Endodermal cell (in vitro differentiated cells): ENCODE measurements around the gene TBPL2. TPM values are rescaled to one million over a fixed set of nuclear protein-coding genes. Genes with fewer than 3 reads are reported as not detected.

ENCODE experiments used
- DNase-seq: peaks from one replicate; pipeline ENCODE4 v3.0.0-alpha.2; 2017
- H3K27ac ChIP-seq: 2 replicates; pipeline ENCODE4 v1.5.1; 2013; ENCODE audit warnings: mild to moderate bottlenecking, low read depth, low read length, moderate library complexity
- H3K27me3 ChIP-seq: 2 replicates; pipeline ENCODE4 v1.6.1; 2013; ENCODE audit warnings: mild to moderate bottlenecking, low read length, moderate library complexity; ENCODE audit not compliant: insufficient read depth, control insufficient read depth, poor library complexity, severe bottlenecking
- H3K36me3 ChIP-seq: 2 replicates; pipeline ENCODE4 v1.7.0; 2013; ENCODE audit warnings: mild to moderate bottlenecking, low read length, moderate library complexity; ENCODE audit not compliant: control insufficient read depth, insufficient read depth
- H3K4me1 ChIP-seq: one replicate; pipeline ENCODE4 v1.7.0; 2013; ENCODE audit warnings: low read length; ENCODE audit not compliant: control insufficient read depth, insufficient read depth
- H3K4me3 ChIP-seq: 2 replicates; pipeline ENCODE4 v1.5.1; 2013; ENCODE audit warnings: mild to moderate bottlenecking, low read length, moderate library complexity
- H3K9ac ChIP-seq: 2 replicates; pipeline ENCODE4 v1.6.1; 2013; ENCODE audit warnings: mild to moderate bottlenecking, low read length, moderate library complexity; ENCODE audit not compliant: poor library complexity, severe bottlenecking; ENCODE audit errors: extremely low read depth
- H3K9me3 ChIP-seq: 2 replicates; pipeline ENCODE4 v1.6.1; 2013; ENCODE audit warnings: mild to moderate bottlenecking, low read length, moderate library complexity; ENCODE audit not compliant: control insufficient read depth
- H3K27ac Mint-ChIP-seq: 2 replicates; pipeline ENCODE4 v1.8.0; 2020; ENCODE audit warnings: mixed read lengths
- H3K27me3 Mint-ChIP-seq: 2 replicates; pipeline ENCODE4 v1.8.0; 2021; ENCODE audit warnings: mild to moderate bottlenecking, mixed read lengths; ENCODE audit not compliant: insufficient read depth
- H3K36me3 Mint-ChIP-seq: 2 replicates; pipeline ENCODE4 v1.8.0; 2020; ENCODE audit warnings: low read depth, mixed read lengths
- H3K4me1 Mint-ChIP-seq: 2 replicates; pipeline ENCODE4 v1.8.0; 2020; ENCODE audit warnings: mixed read lengths
- H3K4me3 Mint-ChIP-seq: 2 replicates; pipeline ENCODE4 v1.8.0; 2020; ENCODE audit warnings: mild to moderate bottlenecking, moderate library complexity, mixed read lengths
- H3K9me3 Mint-ChIP-seq: 2 replicates; pipeline ENCODE4 v1.8.0; 2020; ENCODE audit warnings: mild to moderate bottlenecking, mixed read lengths
- CTCF ChIP-seq: fragments of 200-600 bp; sonication (generic); conservative IDR thresholded peaks from 2 replicates; pipeline ENCODE4 v1.5.0; 2021; ENCODE audit warnings: antibody characterized with exemption, mild to moderate bottlenecking
- WGBS, 2 experiments: methylation state at CpG; one replicate each; pipeline versions ENCODE4 v1.1.5 to v1.1.7; 2013; ENCODE audit warnings: missing lambda C conversion rate in 2 of 2, mixed read lengths in 1 of 2; ENCODE audit not compliant: insufficient coverage in 1 of 2, insufficient read length in 1 of 2; 5-methylcytosine and 5-hydroxymethylcytosine counted together
- total RNA-seq, 2 donors: library from RNA; stranded (reverse); fragmentation: NEBNext Ultra II Directional in 1 of 2; extraction: Animal tissue kit (Norgen Biotek cat#: 25700) in 1 of 2; gene quantifications; 2 replicates in 1 of 2; 3 replicates in 1 of 2; pipeline ENCODE4 v1.2.1, GENCODE V29; 2021

TBPL2 gene
- total RNA-seq, 2 donors from 2014 or later = not detected

- Histone ChIP-seq H3K4me3 (peak within 1 kb of the TSS; percentile 89), H3K4me1 (no peaks in the 10 kb centered on the region), H3K27me3 (no peaks in the 10 kb centered on the region), H3K36me3 (no peaks in the 10 kb centered on the region), H3K9me3 (no peaks in the 10 kb centered on the region), H3K27ac (peak within 1 kb of the TSS; percentile 61), H3K9ac (peak within 1 kb of the TSS; percentile 88)
- no peak for TF ChIP-seq CTCF
- WGBS, 2 experiments = 0 to 4% methylated on average over 3 to 56 of the region's 57 CpGs
- no peaks in the 10 kb centered on the region for H3K9me3 Mint-ChIP-seq
- peak; percentile 95 for DNase-seq
- peaks cover 4% of the 10 kb centered on the region for H3K27me3 Mint-ChIP-seq
- peak within 1 kb of the TSS; percentile 82 for H3K4me3 Mint-ChIP-seq
- peak within 1 kb of the TSS; percentile 95 for H3K27ac Mint-ChIP-seq
- H3K36me3 Mint-ChIP-seq = no peaks in the 10 kb centered on the region
- peaks cover 25% of the 10 kb centered on the region for H3K4me1 Mint-ChIP-seq
These were observed 28.7 kb downstream of the TBPL2 start, which contains the start of gene ATG14 for GRCh38 chr14:55411426-55412389. Gene ATG14, minus strand, starts transcription at chr14:55411830. Its CDS starts 8 bp downstream, at chr14:55411822.

GRCh38 chr14:55410876-55411275 is 29.5 kb downstream of the TBPL2 start:
- peak overlapping the region; percentile 89 for H3K4me3 ChIP-seq
- H3K9ac ChIP-seq = peak overlapping the region; percentile 88
- H3K4me1 Mint-ChIP-seq = peaks cover 25% of the 10 kb centered on the region
- peaks cover 4% of the 10 kb centered on the region for H3K27me3 Mint-ChIP-seq
- H3K27ac Mint-ChIP-seq = peak overlapping the region; percentile 93
- no peaks in the 10 kb centered on the region for H3K4me1 ChIP-seq
- no peaks in the 10 kb centered on the region for H3K9me3 Mint-ChIP-seq
- no peaks in the 10 kb centered on the region for H3K36me3 Mint-ChIP-seq
- 47 to 80% methylated on average over 1 to 4 of the region's 4 CpGs for WGBS, 2 experiments
- TF ChIP-seq CTCF = no peak
- H3K36me3 ChIP-seq = no peaks in the 10 kb centered on the region
- H3K27ac ChIP-seq = no peak overlapping the region
- H3K9me3 ChIP-seq = no peaks in the 10 kb centered on the region
- DNase-seq = no peak
- peak overlapping the region; percentile 82 for H3K4me3 Mint-ChIP-seq
- H3K27me3 ChIP-seq = no peaks in the 10 kb centered on the region

DNA sequence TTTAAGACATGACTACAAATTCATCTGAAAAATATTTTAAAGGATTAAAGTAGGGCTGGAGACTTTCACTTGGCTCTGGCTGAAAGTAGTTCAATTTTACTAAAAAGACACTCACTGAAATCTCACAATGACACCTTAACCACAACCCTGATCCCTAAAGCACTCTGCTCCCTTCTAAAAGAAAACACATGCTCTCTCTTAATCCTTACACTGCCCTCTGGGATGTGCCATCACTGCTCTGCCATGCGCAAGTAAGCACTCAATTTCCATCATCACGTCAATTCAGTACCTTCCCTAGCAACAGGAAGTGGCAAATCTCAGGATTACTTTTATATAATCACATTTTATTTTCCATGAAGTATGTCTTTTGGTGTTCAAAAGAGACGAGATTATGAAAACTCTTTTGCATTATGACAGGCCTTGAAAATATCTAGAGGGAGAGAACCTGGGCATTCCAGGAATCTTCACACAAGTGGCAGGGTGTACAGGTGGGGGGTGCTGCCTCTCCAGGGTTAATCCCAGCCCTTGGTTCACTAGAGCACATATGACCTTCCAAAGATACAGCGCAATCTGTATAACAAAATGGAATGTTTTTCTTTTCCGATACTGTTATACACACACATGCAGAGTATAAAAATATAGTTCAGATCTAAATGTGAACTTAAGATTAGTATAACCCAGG is 36.1 kb downstream of the TBPL2 start:
- Histone ChIP-seq H3K9ac (no peak overlapping the region), H3K36me3 (no peaks in the 10 kb centered on the region), H3K27me3 (no peaks in the 10 kb centered on the region), H3K27ac (no peak overlapping the region), H3K9me3 (no peaks in the 10 kb centered on the region), H3K4me1 (no peaks in the 10 kb centered on the region), H3K4me3 (no peak overlapping the region)
- Mint-ChIP-seq H3K36me3 (no peaks in the 10 kb centered on the region), H3K9me3 (no peaks in the 10 kb centered on the region), H3K27me3 (no peaks in the 10 kb centered on the region), H3K4me1 (peaks cover 5% of the 10 kb centered on the region), H3K27ac (no peak overlapping the region), H3K4me3 (no peak overlapping the region)
- no peak for DNase-seq
- 88 to 92% methylated on average over 2 to 3 of the region's 5 CpGs for WGBS, 2 experiments
- TF ChIP-seq CTCF = no peak
